ENCODE results near the gene TBC1D5.

Gene TBC1D5

GRCh38 chr3:17456650-17457049 lies 285.8 kb downstream of the TBC1D5 start:
- no peak for DNase-seq

- DNase-seq = no peak
Measured at GRCh38 chr3:17456046-17456445, 286.4 kb downstream of the TBC1D5 start.

GRCh38 chr3:17444865-17445264 lies 297.6 kb downstream of the TBC1D5 start:
- no peak for DNase-seq

GRCh38 chr3:17443142-17443541 lies 299.3 kb downstream of the TBC1D5 start:
- no peak for DNase-seq

GRCh38 chr3:17442332-17443049 lies 299.9 kb downstream of the TBC1D5 start:
- DNase-seq = no peak

- no peak for DNase-seq
Measured at GRCh38 chr3:17433876-17434275, 308.6 kb downstream of the TBC1D5 start.

- DNase-seq = no peak
Measured at GRCh38 chr3:17432236-17432635, 310.2 kb downstream of the TBC1D5 start.

- no peak for DNase-seq
Measured at GRCh38 chr3:17431484-17432045, 310.9 kb downstream of the TBC1D5 start.

GRCh38 chr3:17431004-17431403 lies 311.4 kb downstream of the TBC1D5 start:
- peak; percentile 51 for DNase-seq

GRCh38 chr3:17430582-17430981 lies 311.8 kb downstream of the TBC1D5 start:
- DNase-seq = no peak

- DNase-seq = no peak
Measured at GRCh38 chr3:17423786-17424536, 318.5 kb downstream of the TBC1D5 start.

- no peak for DNase-seq
Measured at GRCh38 chr3:17422636-17423035, 319.8 kb downstream of the TBC1D5 start.

GRCh38 chr3:17420668-17421067 lies 321.8 kb downstream of the TBC1D5 start:
- DNase-seq = peak; percentile 77

- peak; percentile 66 for DNase-seq
Measured at GRCh38 chr3:17412950-17413530, 329.4 kb downstream of the TBC1D5 start.

GRCh38 chr3:17411157-17411877 lies 331.1 kb downstream of the TBC1D5 start:
- no peak for DNase-seq

- DNase-seq = no peak
Measured at GRCh38 chr3:17407576-17407975, 334.9 kb downstream of the TBC1D5 start.

GRCh38 chr3:17404548-17404947 lies 337.9 kb downstream of the TBC1D5 start:
- no peak for DNase-seq

GRCh38 chr3:17402442-17402841 lies 340.0 kb downstream of the TBC1D5 start:
- DNase-seq = no peak

- DNase-seq = no peak
Measured at GRCh38 chr3:17401912-17402311, 340.5 kb downstream of the TBC1D5 start.

- DNase-seq = no peak
Measured at GRCh38 chr3:17399586-17399985, 342.8 kb downstream of the TBC1D5 start.

GRCh38 chr3:17398959-17399551 lies 343.4 kb downstream of the TBC1D5 start:
- DNase-seq = no peak

- no peak for DNase-seq
Measured at GRCh38 chr3:17396036-17396435, 346.4 kb downstream of the TBC1D5 start.

All from NCI-H2029 treated with DMSO at 0.1 percent for 48 hours (cell line).